ENCODE data around the gene SUN5. TPM values are rescaled to one million over a fixed set of nuclear protein-coding genes. Genes with fewer than 3 reads are reported as not detected.

SUN5 gene
- total RNA-seq, 1 experiment from 2014 or later, result not detected

DNA sequence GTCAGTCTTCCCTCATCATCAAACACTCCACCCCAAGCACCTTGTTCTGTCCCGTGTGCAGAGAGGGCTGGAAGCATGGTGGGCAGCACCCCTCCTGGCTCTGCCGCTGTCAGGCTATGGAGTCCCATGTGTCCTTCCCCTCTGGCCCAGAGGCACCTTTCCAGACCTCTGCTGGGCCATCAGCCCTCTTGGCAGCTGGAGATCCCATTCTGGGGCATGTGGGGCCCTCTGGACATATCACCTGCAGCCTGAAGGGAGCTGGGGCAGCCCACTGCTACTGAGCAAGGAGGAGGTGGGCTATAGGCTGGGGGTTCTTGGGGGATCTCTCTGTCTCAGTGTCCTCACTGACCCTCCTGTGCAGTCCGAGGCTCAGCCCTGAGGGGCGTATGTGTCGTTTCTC, 42.2 kb downstream of the SUN5 start:
- H3K27ac ChIP-seq (ENCODE audit: low read length), result no peak overlapping the region
- no peak overlapping the region for H3K9ac ChIP-seq (ENCODE audit: low read length)
- intact Hi-C loops (cut with micrococcal nuclease), result no loop called here
- H3K4me3 ChIP-seq (ENCODE audit: low read length), result no peak overlapping the region
- no peaks in the 10 kb centered on the region for H3F3A ChIP-seq (ENCODE audit: low read length, unreplicated experiment)
- CTCF ChIA-PET, result no interaction called here
- H3K4me1 ChIP-seq (ENCODE audit: insufficient read depth, low read length), result no peaks in the 10 kb centered on the region
- H3K4me2 ChIP-seq (ENCODE audit: low read length), result no peak overlapping the region
- no peaks in the 10 kb centered on the region for H3K9me3 ChIP-seq (ENCODE audit: low read length)
- TF ChIP-seq EZH2 (IDR thresholded peaks at IDR 0.05; ENCODE audit: low read length, unreplicated experiment) (no peak), CTCF (conservative IDR thresholded peaks at IDR 0.05; ENCODE audit: low read depth, low read length) (no peak)
- H3K27me3 ChIP-seq (ENCODE audit: low read length), result peaks cover 56% of the 10 kb centered on the region
- BruUV-seq (replicated peaks), result no TSS peak
- DNase-seq, result no peak
- POLR2A ChIA-PET (ENCODE audit: unreplicated experiment), result no interaction called here
- no peaks in the 10 kb centered on the region for H4K20me1 ChIP-seq (ENCODE audit: low read length)
- H3K79me2 ChIP-seq (ENCODE audit: low read length), result no peaks in the 10 kb centered on the region
- H3K9me2 ChIP-seq (replicated peaks; ENCODE audit: low read length), result no peaks in the 10 kb centered on the region
- no peak for ATAC-seq
- no peaks in the 10 kb centered on the region for H3K36me3 ChIP-seq (ENCODE audit: low read depth, low read length)
- H2AFZ ChIP-seq (ENCODE audit: low read length), result no peak overlapping the region

GRCh38 chr20:32960849-32961731, 43.1 kb downstream of the SUN5 start:
- Histone ChIP-seq H3F3A (ENCODE audit: low read length, unreplicated experiment) (no peaks in the 10 kb centered on the region), H3K9me3 (ENCODE audit: low read length) (no peaks in the 10 kb centered on the region), H3K27ac (ENCODE audit: low read length) (no peak overlapping the region), H3K27me3 (ENCODE audit: low read length) (peaks cover 50% of the 10 kb centered on the region), H3K4me2 (ENCODE audit: low read length) (no peak overlapping the region), H3K4me3 (ENCODE audit: low read length) (no peak overlapping the region), H3K79me2 (ENCODE audit: low read length) (no peaks in the 10 kb centered on the region), H3K9ac (ENCODE audit: low read length) (no peak overlapping the region), H3K4me1 (ENCODE audit: insufficient read depth, low read length) (no peaks in the 10 kb centered on the region), H2AFZ (ENCODE audit: low read length) (no peak overlapping the region), H4K20me1 (ENCODE audit: low read length) (no peaks in the 10 kb centered on the region), H3K9me2 (replicated peaks; ENCODE audit: low read length) (no peaks in the 10 kb centered on the region), H3K36me3 (ENCODE audit: low read depth, low read length) (no peaks in the 10 kb centered on the region)
- TF ChIP-seq CTCF (conservative IDR thresholded peaks at IDR 0.05; ENCODE audit: low read depth, low read length), result no peak
- TF ChIP-seq EZH2phosphoT487 (IDR thresholded peaks at IDR 0.05; ENCODE audit: borderline replicate concordance, low read length), result no peak
- TF ChIP-seq EZH2 (IDR thresholded peaks at IDR 0.05; ENCODE audit: low read length, unreplicated experiment), result no peak
- ATAC-seq, result no peak
- POLR2A ChIA-PET (ENCODE audit: unreplicated experiment), result no interaction called here
- BruUV-seq (replicated peaks), result no TSS peak
- CTCF ChIA-PET, result no interaction called here
- intact Hi-C loops (cut with micrococcal nuclease), result no loop called here
- DNase-seq, result no peak

DNA sequence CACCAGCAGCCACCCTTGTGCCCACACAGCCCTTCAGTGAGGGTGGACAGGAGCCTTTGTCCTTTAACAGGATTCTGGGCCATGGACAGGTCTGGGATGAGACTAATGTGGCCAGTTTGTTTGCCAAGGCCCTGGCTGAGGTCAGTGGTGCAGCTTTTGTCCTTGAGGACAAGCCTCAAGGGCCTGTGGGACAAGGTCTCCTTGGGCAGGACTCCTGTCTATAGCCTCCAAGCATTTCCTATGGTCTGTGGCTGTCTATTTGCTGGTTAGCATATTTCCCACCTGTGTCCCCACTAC, 44.1 kb downstream of the SUN5 start:
- Histone ChIP-seq H3K9ac (ENCODE audit: low read length) (no peak overlapping the region), H3F3A (ENCODE audit: low read length, unreplicated experiment) (no peaks in the 10 kb centered on the region)

More for the DNA sequence above, 44.1 kb downstream of the SUN5 start:
- no TSS peak for BruUV-seq (replicated peaks)
- POLR2A ChIA-PET (ENCODE audit: unreplicated experiment), result no interaction called here
- no peaks in the 10 kb centered on the region for H4K20me1 ChIP-seq (ENCODE audit: low read length)
- DNase-seq (no peak), ATAC-seq (no peak)
- no peak overlapping the region for H3K4me3 ChIP-seq (ENCODE audit: low read length)
- H3K36me3 ChIP-seq (ENCODE audit: low read depth, low read length), result no peaks in the 10 kb centered on the region
- H3K27me3 ChIP-seq (ENCODE audit: low read length), result peaks cover 41% of the 10 kb centered on the region
- no peak overlapping the region for H3K4me2 ChIP-seq (ENCODE audit: low read length)
- CTCF ChIA-PET, result no interaction called here
- H3K9me2 ChIP-seq (replicated peaks; ENCODE audit: low read length), result no peaks in the 10 kb centered on the region
- no peak overlapping the region for H3K27ac ChIP-seq (ENCODE audit: low read length)
- no peaks in the 10 kb centered on the region for H3K9me3 ChIP-seq (ENCODE audit: low read length)
- no peaks in the 10 kb centered on the region for H3K4me1 ChIP-seq (ENCODE audit: insufficient read depth, low read length)
- H2AFZ ChIP-seq (ENCODE audit: low read length), result no peak overlapping the region
- no peaks in the 10 kb centered on the region for H3K79me2 ChIP-seq (ENCODE audit: low read length)
- intact Hi-C loops (cut with micrococcal nuclease), result no loop called here
- TF ChIP-seq EZH2 (IDR thresholded peaks at IDR 0.05; ENCODE audit: low read length, unreplicated experiment), result no peak
- TF ChIP-seq CTCF (conservative IDR thresholded peaks at IDR 0.05; ENCODE audit: low read depth, low read length), result no peak
- TF ChIP-seq EZH2phosphoT487 (IDR thresholded peaks at IDR 0.05; ENCODE audit: borderline replicate concordance, low read length), result no peak
